PFSK-1 (cell line): Measurements from ENCODE around the gene OR4L1.

Source experiments
- FOXP2 ChIP-seq: optimal IDR thresholded peaks from 2 replicates; pipeline ENCODE3; 2011; ENCODE audit warnings: borderline replicate concordance, control low read depth, inconsistent platforms; ENCODE audit not compliant: insufficient read depth; ENCODE audit errors: extremely low read length, extremely low read depth
- POLR2AphosphoS5 ChIP-seq: IDR thresholded peaks from 2 replicates; pipeline ENCODE4 v1.6.1; 2012; ENCODE audit warnings: low read depth, mild to moderate bottlenecking, control low read depth, low read length, moderate library complexity
- SIN3A ChIP-seq: IDR thresholded peaks from 2 replicates; pipeline ENCODE4 v1.6.1; 2012; ENCODE audit warnings: mild to moderate bottlenecking, low read length, moderate library complexity, borderline replicate concordance; ENCODE audit not compliant: insufficient read depth
- TAF1 ChIP-seq: IDR thresholded peaks from 2 replicates; pipeline ENCODE4 v1.6.1; 2012; ENCODE audit warnings: low read length, control low read depth, borderline replicate concordance; ENCODE audit not compliant: insufficient read depth
- TF ChIP-seq, protein P1 (sequence below), 2 experiments: IDR thresholded peaks; 2 replicates each; pipeline versions ENCODE4 v1.6.1 to v1.8.0; 2011 to 2012; ENCODE audit warnings: low read depth in 2 of 2, low read length in 2 of 2, control low read depth in 1 of 2, inconsistent platforms in 1 of 2, mild to moderate bottlenecking in 1 of 2, moderate library complexity in 1 of 2; ENCODE audit not compliant: insufficient read depth in 1 of 2

The OR4L1 gene

DNA sequence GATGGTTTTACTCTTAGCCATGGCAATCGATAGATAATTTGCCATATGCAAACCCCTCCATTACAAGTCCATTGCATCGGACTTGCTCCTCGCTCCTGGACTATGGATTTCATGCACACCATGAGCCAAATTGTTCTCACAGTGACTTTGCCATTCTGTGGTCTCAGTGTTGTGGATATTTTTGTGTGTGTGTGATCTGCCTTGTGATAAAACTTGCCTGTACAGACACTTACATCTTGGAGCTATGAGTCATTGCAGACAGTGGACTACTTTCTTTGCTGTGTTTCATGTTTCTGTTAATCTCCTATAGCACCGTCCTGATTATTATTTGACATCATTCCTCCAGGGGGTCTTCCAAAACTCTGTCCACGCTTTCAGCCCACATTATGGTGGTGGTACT is 15.6 kb upstream of the OR4L1 start:
- no peak for TF ChIP-seq FOXP2
- TF ChIP-seq TAF1: no peak
- TF ChIP-seq, protein P1, sequence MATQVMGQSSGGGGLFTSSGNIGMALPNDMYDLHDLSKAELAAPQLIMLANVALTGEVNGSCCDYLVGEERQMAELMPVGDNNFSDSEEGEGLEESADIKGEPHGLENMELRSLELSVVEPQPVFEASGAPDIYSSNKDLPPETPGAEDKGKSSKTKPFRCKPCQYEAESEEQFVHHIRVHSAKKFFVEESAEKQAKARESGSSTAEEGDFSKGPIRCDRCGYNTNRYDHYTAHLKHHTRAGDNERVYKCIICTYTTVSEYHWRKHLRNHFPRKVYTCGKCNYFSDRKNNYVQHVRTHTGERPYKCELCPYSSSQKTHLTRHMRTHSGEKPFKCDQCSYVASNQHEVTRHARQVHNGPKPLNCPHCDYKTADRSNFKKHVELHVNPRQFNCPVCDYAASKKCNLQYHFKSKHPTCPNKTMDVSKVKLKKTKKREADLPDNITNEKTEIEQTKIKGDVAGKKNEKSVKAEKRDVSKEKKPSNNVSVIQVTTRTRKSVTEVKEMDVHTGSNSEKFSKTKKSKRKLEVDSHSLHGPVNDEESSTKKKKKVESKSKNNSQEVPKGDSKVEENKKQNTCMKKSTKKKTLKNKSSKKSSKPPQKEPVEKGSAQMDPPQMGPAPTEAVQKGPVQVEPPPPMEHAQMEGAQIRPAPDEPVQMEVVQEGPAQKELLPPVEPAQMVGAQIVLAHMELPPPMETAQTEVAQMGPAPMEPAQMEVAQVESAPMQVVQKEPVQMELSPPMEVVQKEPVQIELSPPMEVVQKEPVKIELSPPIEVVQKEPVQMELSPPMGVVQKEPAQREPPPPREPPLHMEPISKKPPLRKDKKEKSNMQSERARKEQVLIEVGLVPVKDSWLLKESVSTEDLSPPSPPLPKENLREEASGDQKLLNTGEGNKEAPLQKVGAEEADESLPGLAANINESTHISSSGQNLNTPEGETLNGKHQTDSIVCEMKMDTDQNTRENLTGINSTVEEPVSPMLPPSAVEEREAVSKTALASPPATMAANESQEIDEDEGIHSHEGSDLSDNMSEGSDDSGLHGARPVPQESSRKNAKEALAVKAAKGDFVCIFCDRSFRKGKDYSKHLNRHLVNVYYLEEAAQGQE (IDR thresholded peaks at IDR 0.05; ENCODE audit: insufficient read depth in 1 of 2, low read depth in 2 of 2, low read length in 2 of 2): no peak
- TF ChIP-seq SIN3A: no peak
- TF ChIP-seq POLR2AphosphoS5: no peak

DNA sequence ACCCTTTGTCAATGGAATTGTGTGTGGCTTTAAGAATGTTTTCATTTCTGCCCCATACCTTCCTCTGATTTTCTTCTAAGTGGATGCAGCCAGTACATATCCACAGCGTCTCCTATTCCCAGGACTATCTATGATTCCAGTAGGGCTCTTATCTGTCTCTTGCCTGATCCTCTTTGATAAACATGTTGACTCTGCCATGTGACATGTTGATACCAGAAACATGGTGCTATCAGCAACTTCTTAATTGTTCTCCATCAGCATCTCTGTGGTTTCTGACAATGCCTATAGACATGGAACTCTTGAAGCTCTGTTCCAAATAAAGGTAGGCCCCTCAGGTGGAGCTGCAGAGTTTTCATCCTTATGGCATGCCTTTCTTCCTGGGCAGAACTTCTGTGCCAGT is 11.6 kb upstream of the OR4L1 start:
- TF ChIP-seq SIN3A: no peak
- TF ChIP-seq, protein P1 (IDR thresholded peaks at IDR 0.05; ENCODE audit: insufficient read depth in 1 of 2, low read depth in 2 of 2, low read length in 2 of 2): no peak
- TF ChIP-seq FOXP2: no peak

DNA sequence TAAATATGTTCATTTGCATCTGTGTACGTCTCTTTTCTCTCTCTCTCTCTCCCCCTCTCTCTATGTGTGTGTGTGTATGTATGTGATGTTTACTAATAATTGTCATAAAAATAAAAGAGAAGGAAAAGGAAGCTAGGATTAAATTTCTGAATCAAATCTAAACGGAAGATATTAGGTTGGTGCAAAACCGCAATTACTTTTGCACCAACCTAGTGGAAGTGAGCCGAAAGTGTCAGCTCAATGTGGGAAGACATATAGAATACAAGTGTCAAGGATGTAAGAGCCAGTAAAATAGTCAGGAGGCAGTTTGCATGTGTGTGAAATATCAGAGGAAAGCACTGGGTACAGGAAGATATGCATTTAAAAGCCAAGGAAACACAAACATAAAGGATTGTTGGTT is 32.2 kb downstream of the OR4L1 start:
- TF ChIP-seq POLR2AphosphoS5: no peak
- TF ChIP-seq FOXP2: no peak
- no peak for TF ChIP-seq SIN3A
- TF ChIP-seq, protein P1 (IDR thresholded peaks at IDR 0.05; ENCODE audit: insufficient read depth in 1 of 2, low read depth in 2 of 2, low read length in 2 of 2): no peak
- TF ChIP-seq TAF1: no peak

DNA sequence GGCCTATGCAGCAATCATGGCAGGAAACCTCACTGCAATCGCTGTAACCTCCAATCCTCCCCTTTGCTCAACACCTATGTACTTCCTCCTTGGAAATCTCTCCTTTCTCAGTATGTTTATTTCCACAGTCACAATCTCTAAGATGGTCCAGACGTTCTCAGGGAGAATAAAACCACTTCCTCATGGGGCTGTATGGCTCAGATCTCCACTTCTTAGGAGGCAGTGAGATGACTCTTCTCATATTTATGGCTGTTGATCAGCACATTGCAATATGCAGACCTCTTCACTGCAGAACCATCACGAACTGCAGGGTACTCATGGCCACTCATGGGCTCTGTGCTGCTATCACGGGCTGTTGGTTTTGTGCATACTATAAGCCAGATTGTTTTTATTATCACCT is 33.6 kb downstream of the OR4L1 start:
- TF ChIP-seq TAF1 (no peak), FOXP2 (no peak), SIN3A (no peak), POLR2AphosphoS5 (no peak)
- TF ChIP-seq, protein P1 (IDR thresholded peaks at IDR 0.05; ENCODE audit: insufficient read depth in 1 of 2, low read depth in 2 of 2, low read length in 2 of 2): no peak

DNA sequence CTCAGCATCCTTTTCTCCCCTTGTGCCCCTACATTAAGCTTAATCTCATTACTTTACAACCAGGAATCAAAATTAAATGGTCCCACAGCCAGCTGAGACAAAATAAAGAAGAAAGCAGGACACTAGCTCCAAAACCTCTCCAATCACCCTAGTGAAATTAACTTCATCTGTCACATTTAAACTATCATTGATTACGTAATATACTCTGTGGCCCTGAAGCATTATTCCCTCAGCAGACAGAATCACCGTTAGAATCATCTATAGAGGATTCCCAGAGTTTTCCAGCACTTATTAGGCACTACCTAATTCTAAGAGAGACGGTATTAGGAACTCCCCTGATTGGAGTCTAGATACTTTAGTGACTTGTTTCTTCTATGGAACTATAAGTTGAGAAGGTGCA is 50.6 kb downstream of the OR4L1 start, which contains the start of gene OR4K17:
Gene OR4K17, plus strand, starts transcription at position 302 of the 400 bp plus-strand sequence. CDS start 6,761 bp downstream, outside the sequence.
- TF ChIP-seq POLR2AphosphoS5 (no peak), FOXP2 (no peak), TAF1 (no peak), SIN3A (no peak)
- TF ChIP-seq, protein P1 (IDR thresholded peaks at IDR 0.05; ENCODE audit: insufficient read depth in 1 of 2, low read depth in 2 of 2, low read length in 2 of 2): no peak
